Activated naive CD4-positive, alpha-beta T cell treated with anti-CD3 and anti-CD28 coated beads for 36 hours (primary cell): Measurements from ENCODE around the gene ABHD15. TPM values are rescaled to one million over a fixed set of nuclear protein-coding genes. Genes with fewer than 3 reads are reported as not detected.

ENCODE experiments used
- CTCF ChIA-PET: fragments of 350-600 bp; sonication (Branson Sonifier 250); formaldehyde crosslinking; loops from one replicate; lab custom pipeline; 2021; ENCODE audit warnings: antibody characterized with exemption; lab: Charles Lee
- DNase-seq: peaks from one replicate; pipeline ENCODE4 v3.0.0-alpha.2; 2020
- H3K27ac Mint-ChIP-seq: one replicate; pipeline ENCODE4 v1.8.0; 2021; ENCODE audit warnings: mild to moderate bottlenecking, mixed read lengths
- H3K27me3 Mint-ChIP-seq: one replicate; pipeline ENCODE4 v1.8.0; 2021; ENCODE audit warnings: low read depth, mixed read lengths
- H3K36me3 Mint-ChIP-seq: one replicate; pipeline ENCODE4 v1.8.0; 2021; ENCODE audit warnings: low read depth, mixed read lengths
- H3K4me1 Mint-ChIP-seq: one replicate; pipeline ENCODE4 v1.8.0; 2021; ENCODE audit warnings: low read depth, mixed read lengths
- H3K4me3 Mint-ChIP-seq: one replicate; pipeline ENCODE4 v1.8.0; 2021; ENCODE audit warnings: mild to moderate bottlenecking, moderate library complexity, mixed read lengths
- H3K9me3 Mint-ChIP-seq: one replicate; pipeline ENCODE4 v1.8.0; 2021; ENCODE audit warnings: mixed read lengths
- intact Hi-C: fragments of 100-400 bp; cut with micrococcal nuclease; formaldehyde crosslinking; loops from one replicate; pipeline ENCODE4 v1.15.1; 2023
- total RNA-seq, 2 experiments: library from RNA; stranded (reverse); gene quantifications; one replicate each; pipeline ENCODE4 v1.2.3, GENCODE V29; 2021

Gene ABHD15
- total RNA-seq, 2 experiments from 2014 or later: 3.7 to 4.0 TPM

DNA sequence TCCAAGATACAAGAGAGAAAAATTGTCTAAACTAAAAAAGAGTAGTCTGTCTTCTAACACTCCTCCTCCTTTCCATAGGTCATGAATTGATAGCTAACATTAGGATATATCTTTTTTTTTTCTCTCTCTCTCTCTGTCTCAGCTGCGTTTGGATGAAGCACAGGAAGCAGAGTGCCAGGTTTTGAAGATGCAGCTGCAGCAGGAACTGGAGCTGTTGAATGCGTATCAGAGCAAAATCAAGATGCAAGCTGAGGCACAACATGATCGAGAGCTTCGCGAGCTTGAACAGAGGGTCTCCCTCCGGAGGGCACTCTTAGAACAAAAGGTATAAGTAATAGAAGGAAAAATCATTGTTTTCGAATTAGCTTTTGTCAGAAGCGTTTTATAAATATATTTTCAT, 32.9 kb downstream of the ABHD15 start:
- CTCF ChIA-PET: interaction anchor here (0.5 to 5.3 kb wide), 7 partner anchors 9 to 1624 kb away, joined by 3 to 65 read pairs (median 4); no protein-coding TSS in a partner anchor
- no peak for DNase-seq
- H3K4me1 Mint-ChIP-seq: no peaks in the 10 kb centered on the region
- intact Hi-C loops: no loop called here
- H3K4me3 Mint-ChIP-seq: no peak overlapping the region
- H3K36me3 Mint-ChIP-seq: peaks cover 18% of the 10 kb centered on the region
- H3K27ac Mint-ChIP-seq: no peak overlapping the region
- H3K27me3 Mint-ChIP-seq: no peaks in the 10 kb centered on the region
- no peaks in the 10 kb centered on the region for H3K9me3 Mint-ChIP-seq

- H3K4me3 Mint-ChIP-seq: no peak overlapping the region
- no peaks in the 10 kb centered on the region for H3K27me3 Mint-ChIP-seq
- no peak overlapping the region for H3K27ac Mint-ChIP-seq
- H3K9me3 Mint-ChIP-seq: no peaks in the 10 kb centered on the region
- intact Hi-C loops: no loop called here
- H3K36me3 Mint-ChIP-seq: peaks cover 10% of the 10 kb centered on the region
- CTCF ChIA-PET: no interaction called here
- no peak for DNase-seq
- H3K4me1 Mint-ChIP-seq: no peaks in the 10 kb centered on the region
Measured at GRCh38 chr17:29526322-29526721, 40.5 kb downstream of the ABHD15 start.

DNA sequence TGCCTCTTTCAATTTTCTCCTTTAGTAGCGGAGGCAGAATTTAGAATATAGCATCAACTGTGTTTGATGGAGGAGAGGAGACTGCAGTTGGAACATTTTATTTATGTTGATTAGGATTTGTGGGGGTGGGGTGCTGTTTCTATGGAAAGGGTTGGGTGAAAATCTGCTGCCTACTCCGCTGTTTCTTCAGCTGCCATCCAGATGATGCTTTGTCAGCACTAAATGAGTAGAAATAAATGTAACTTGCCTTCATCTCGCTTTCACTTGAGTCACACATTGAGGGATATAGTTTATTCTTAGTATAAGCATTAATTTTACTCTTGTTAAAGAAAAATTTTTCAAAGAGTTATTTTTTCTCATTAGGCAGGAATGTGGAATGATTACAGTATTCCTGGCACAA, 42.1 kb downstream of the ABHD15 start:
- Mint-ChIP-seq H3K4me3 (no peak overlapping the region), H3K27me3 (no peaks in the 10 kb centered on the region), H3K36me3 (peaks cover 3% of the 10 kb centered on the region), H3K27ac (no peak overlapping the region), H3K9me3 (no peaks in the 10 kb centered on the region), H3K4me1 (no peaks in the 10 kb centered on the region)
- DNase-seq: no peak
- intact Hi-C loops: no loop called here
- CTCF ChIA-PET: interaction anchor here (1.9 to 4.0 kb wide), 2 partner anchors 12 to 155 kb away, joined by 5 to 25 read pairs; no protein-coding TSS in a partner anchor

GRCh38 chr17:29518359-29518758, 48.5 kb downstream of the ABHD15 start:
- CTCF ChIA-PET: no interaction called here
- no peaks in the 10 kb centered on the region for H3K9me3 Mint-ChIP-seq
- no peaks in the 10 kb centered on the region for H3K27me3 Mint-ChIP-seq
- intact Hi-C loops: no loop called here
- no peak overlapping the region for H3K27ac Mint-ChIP-seq
- DNase-seq: no peak
- peaks cover 17% of the 10 kb centered on the region for H3K36me3 Mint-ChIP-seq
- H3K4me1 Mint-ChIP-seq: no peaks in the 10 kb centered on the region
- H3K4me3 Mint-ChIP-seq: no peak overlapping the region

DNA sequence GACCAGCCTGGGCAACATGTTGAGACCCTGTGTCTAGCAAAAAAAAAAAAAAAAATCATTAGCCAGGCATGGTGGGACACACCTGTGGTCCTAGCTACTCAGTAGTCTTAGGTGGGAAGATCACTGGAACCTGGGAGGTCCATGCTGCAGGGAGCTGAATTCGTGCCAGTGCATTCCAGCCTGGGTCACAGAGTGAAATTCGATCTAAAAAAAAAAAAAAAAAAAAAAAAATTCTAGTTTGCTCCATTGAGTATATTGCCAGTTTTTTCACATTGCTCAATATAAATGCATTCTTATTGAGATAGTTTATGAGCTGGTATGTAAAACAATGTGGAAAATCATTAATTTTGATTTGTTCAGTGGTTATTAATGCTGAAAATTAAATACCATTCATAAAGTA, 52.0 kb downstream of the ABHD15 start:
- DNase-seq: no peak
- peaks cover 14% of the 10 kb centered on the region for H3K36me3 Mint-ChIP-seq
- H3K27me3 Mint-ChIP-seq: no peaks in the 10 kb centered on the region
- no peak overlapping the region for H3K27ac Mint-ChIP-seq
- no peak overlapping the region for H3K4me3 Mint-ChIP-seq
- CTCF ChIA-PET: interaction anchor here (0.6 to 1.1 kb wide), 3 partner anchors 21 to 1123 kb away, joined by 4 to 6 read pairs (median 6); no protein-coding TSS in a partner anchor
- no peaks in the 10 kb centered on the region for H3K4me1 Mint-ChIP-seq
- intact Hi-C loops: no loop called here
- H3K9me3 Mint-ChIP-seq: no peaks in the 10 kb centered on the region

- no peaks in the 10 kb centered on the region for H3K27me3 Mint-ChIP-seq
- intact Hi-C loops: no loop called here
- CTCF ChIA-PET: interaction anchor here (0.6 kb wide), 1 partner anchor 758 kb away, joined by 3 read pairs; no protein-coding TSS in a partner anchor
Measured at GRCh38 chr17:29510953-29511352, 55.9 kb downstream of the ABHD15 start.

More at GRCh38 chr17:29510953-29511352, 55.9 kb downstream of the ABHD15 start:
- Mint-ChIP-seq H3K27ac (no peak overlapping the region), H3K4me3 (no peak overlapping the region), H3K36me3 (peaks cover 4% of the 10 kb centered on the region), H3K9me3 (no peaks in the 10 kb centered on the region), H3K4me1 (no peaks in the 10 kb centered on the region)
- no peak for DNase-seq

Other genes starting within 250 kb of the ABHD15 start
- gene TAOK1, start 176.7 kb downstream of the ABHD15 start, total RNA-seq: 10 to 100 TPM; 21.8 to 21.9 TPM
- gene TP53I13, start 1.7 kb upstream of the ABHD15 start, total RNA-seq: 10 to 100 TPM; 30.9 to 37.2 TPM
- gene GIT1, start 22.6 kb upstream of the ABHD15 start, total RNA-seq: 10 to 100 TPM; 35.5 to 37.5 TPM
- gene ANKRD13B, start 26.1 kb upstream of the ABHD15 start, total RNA-seq: 10 to 100 TPM; 14.1 to 14.6 TPM
- gene CORO6, start 55.9 kb upstream of the ABHD15 start, total RNA-seq: 10 to 100 TPM; 24.8 to 27.3 TPM